HepG2 (cell line): ENCODE results near the gene ADSS1. TPM values are rescaled to one million over a fixed set of nuclear protein-coding genes. Genes with fewer than 3 reads are reported as not detected.
A peak's percentile ranks its signal among the peaks of the same experiment; 100 is the strongest.

Experiments
- FLYWCH1 ChIP-seq: sonication (generic); formaldehyde crosslinking; IDR thresholded peaks from 2 replicates; pipeline ENCODE4 v1.8.1; 2023; ENCODE audit warnings: mild to moderate bottlenecking, missing genetic modification reagents
- HCFC1 ChIP-seq: fragments of 150-350 bp; IDR thresholded peaks from 2 replicates; pipeline ENCODE4 v1.6.1; 2014; ENCODE audit warnings: low read depth, low read length
- HOXA5 ChIP-seq: sonication (generic); formaldehyde crosslinking; IDR thresholded peaks from 2 replicates; pipeline ENCODE4 v1.4.0; 2020; ENCODE audit warnings: missing genetic modification reagents
- HOXA9 ChIP-seq: sonication (generic); formaldehyde crosslinking; IDR thresholded peaks from 2 replicates; pipeline ENCODE4 v1.8.1; 2022; ENCODE audit warnings: missing genetic modification reagents, mild to moderate bottlenecking, moderate library complexity, borderline replicate concordance
- HOXD1 ChIP-seq: sonication (generic); formaldehyde crosslinking; IDR thresholded peaks from 2 replicates; pipeline ENCODE4 v1.5.0; 2020; ENCODE audit warnings: missing genetic modification reagents
- KAT8 ChIP-seq: IDR thresholded peaks from 2 replicates; pipeline ENCODE4 v1.6.1; 2016; ENCODE audit warnings: missing genetic modification reagents, missing compliant biosample characterization
- MTA1 ChIP-seq: sonication (generic); formaldehyde crosslinking; IDR thresholded peaks from 2 replicates; pipeline ENCODE4 v1.4.0; 2020; ENCODE audit warnings: missing genetic modification reagents, mild to moderate bottlenecking, borderline replicate concordance
- NR1H2 ChIP-seq: sonication (generic); formaldehyde crosslinking; IDR thresholded peaks from 2 replicates; pipeline ENCODE4 v1.8.1; 2022; ENCODE audit warnings: low read depth, missing genetic modification reagents, borderline replicate concordance
- RBFOX2 ChIP-seq: fragments of 200-400 bp; formaldehyde crosslinking; IDR thresholded peaks from 2 replicates; pipeline ENCODE4 v1.6.1; 2017; ENCODE audit warnings: low read depth, mild to moderate bottlenecking, low read length
- SMARCC2 ChIP-seq: fragments of 450-650 bp; IDR thresholded peaks from 2 replicates; pipeline ENCODE4 v1.6.1; 2017; ENCODE audit warnings: antibody characterized with exemption, mild to moderate bottlenecking
- SMC3 ChIP-seq: IDR thresholded peaks from 2 replicates; pipeline ENCODE4 v1.6.1; 2011; ENCODE audit warnings: low read length, improper control_type of control experiment
- SP4 ChIP-seq: sonication (generic); formaldehyde crosslinking; IDR thresholded peaks from 2 replicates; pipeline ENCODE4 v1.8.1; 2023; ENCODE audit warnings: mild to moderate bottlenecking, missing genetic modification reagents
- TEAD3 ChIP-seq: optimal IDR thresholded peaks from 2 replicates; pipeline ENCODE3; 2016; ENCODE audit warnings: borderline replicate concordance
- TGIF2 ChIP-seq: IDR thresholded peaks from 2 replicates; pipeline ENCODE4 v1.6.1; 2016; ENCODE audit warnings: control low read depth, missing compliant biosample characterization
- ZNF160 ChIP-seq: sonication (generic); formaldehyde crosslinking; IDR thresholded peaks from 2 replicates; pipeline ENCODE4 v1.8.0; 2022; ENCODE audit warnings: mild to moderate bottlenecking, inconsistent platforms, missing genetic modification reagents
- ZNF17 ChIP-seq: sonication (generic); formaldehyde crosslinking; IDR thresholded peaks from 2 replicates; pipeline ENCODE4 v1.5.0; 2020; ENCODE audit warnings: mild to moderate bottlenecking, missing genetic modification reagents
- ZNF317 ChIP-seq: sonication (generic); formaldehyde crosslinking; IDR thresholded peaks from 2 replicates; pipeline ENCODE4 v1.5.0; 2020; ENCODE audit warnings: mild to moderate bottlenecking, missing genetic modification reagents
- ZNF496 ChIP-seq: sonication (generic); formaldehyde crosslinking; IDR thresholded peaks from 2 replicates; pipeline ENCODE4 v1.8.1; 2023; ENCODE audit warnings: mild to moderate bottlenecking, moderate library complexity, missing genetic modification reagents; ENCODE audit not compliant: insufficient replicate concordance
- ZNF558 ChIP-seq: sonication (generic); formaldehyde crosslinking; IDR thresholded peaks from 2 replicates; pipeline ENCODE4 v1.9.0; 2022; ENCODE audit warnings: mild to moderate bottlenecking, missing genetic modification reagents, borderline replicate concordance
- ZNF616 ChIP-seq: sonication (generic); formaldehyde crosslinking; IDR thresholded peaks from 2 replicates; pipeline ENCODE4 v1.5.0; 2020; ENCODE audit warnings: low read depth, mild to moderate bottlenecking, missing genetic modification reagents
- ZNF670 ChIP-seq: sonication (generic); formaldehyde crosslinking; IDR thresholded peaks from 2 replicates; pipeline ENCODE4 v1.8.0; 2022; ENCODE audit warnings: mild to moderate bottlenecking, missing genetic modification reagents, borderline replicate concordance
- ZNF674 ChIP-seq: sonication (generic); formaldehyde crosslinking; IDR thresholded peaks from 2 replicates; pipeline ENCODE4 v1.5.0; 2020; ENCODE audit warnings: low read depth, mild to moderate bottlenecking, missing genetic modification reagents
- ZNF841 ChIP-seq: sonication (generic); formaldehyde crosslinking; IDR thresholded peaks from 2 replicates; pipeline ENCODE4 v1.8.1; 2023; ENCODE audit warnings: missing genetic modification reagents, borderline replicate concordance
- ZNF850 ChIP-seq: sonication (generic); formaldehyde crosslinking; conservative IDR thresholded peaks from 2 replicates; pipeline ENCODE4 v1.9.0; 2021; ENCODE audit warnings: mild to moderate bottlenecking, missing genetic modification reagents
- ZSCAN12 ChIP-seq: sonication (generic); formaldehyde crosslinking; IDR thresholded peaks from 2 replicates; pipeline ENCODE4 v1.9.0; 2021; ENCODE audit warnings: mild to moderate bottlenecking, missing genetic modification reagents
- polyA plus RNA-seq, 8 experiments: library from polyadenylated mRNA; depleted of rRNA in 3 of 8; stranded (reverse) in 7 of 8; unstranded in 1 of 8; fragments of >200 nt; fragmentation: Illumina TruSeq in 4 of 8; extraction: Trizol in 4 of 8; gene quantifications; 2 replicates each; pipeline versions ENCODE4 v1.2.1 to v1.2.3, GENCODE V29; 2011 to 2016; ENCODE audit warnings: low read depth in 4 of 8, missing spikeins in 1 of 8, mixed read lengths in 1 of 8; ENCODE audit not compliant: insufficient read depth in 1 of 8
- total RNA-seq, 5 experiments: library from RNA; depleted of rRNA; stranded (reverse); fragments of >200 nt; fragmentation: Illumina TruSeq; extraction: Trizol; gene quantifications; 2 replicates each; pipeline ENCODE4 v1.2.3, GENCODE V29; 2016; ENCODE audit warnings: low read depth in 1 of 5
- TF ChIP-seq, protein P1 (sequence below): sonication (generic); formaldehyde crosslinking; IDR thresholded peaks from 2 replicates; pipeline ENCODE4 v1.9.0; 2021; ENCODE audit warnings: missing genetic modification reagents, mild to moderate bottlenecking, borderline replicate concordance
- TF ChIP-seq, protein P2 (sequence below): sonication (generic); formaldehyde crosslinking; IDR thresholded peaks from 2 replicates; pipeline ENCODE4 v1.4.0; 2020; ENCODE audit warnings: missing genetic modification reagents
- TF ChIP-seq, protein P3 (sequence below): sonication (generic); formaldehyde crosslinking; IDR thresholded peaks from 2 replicates; pipeline ENCODE4 v1.4.0; 2020; ENCODE audit warnings: missing genetic modification reagents, mild to moderate bottlenecking, borderline replicate concordance

The ADSS1 gene
- total and polyA plus RNA-seq, 2 of the 13 experiments (the other 11 are each of a cell fraction or from before 2014, with no cell fraction given), result 1.0 to 36.7 TPM

DNA sequence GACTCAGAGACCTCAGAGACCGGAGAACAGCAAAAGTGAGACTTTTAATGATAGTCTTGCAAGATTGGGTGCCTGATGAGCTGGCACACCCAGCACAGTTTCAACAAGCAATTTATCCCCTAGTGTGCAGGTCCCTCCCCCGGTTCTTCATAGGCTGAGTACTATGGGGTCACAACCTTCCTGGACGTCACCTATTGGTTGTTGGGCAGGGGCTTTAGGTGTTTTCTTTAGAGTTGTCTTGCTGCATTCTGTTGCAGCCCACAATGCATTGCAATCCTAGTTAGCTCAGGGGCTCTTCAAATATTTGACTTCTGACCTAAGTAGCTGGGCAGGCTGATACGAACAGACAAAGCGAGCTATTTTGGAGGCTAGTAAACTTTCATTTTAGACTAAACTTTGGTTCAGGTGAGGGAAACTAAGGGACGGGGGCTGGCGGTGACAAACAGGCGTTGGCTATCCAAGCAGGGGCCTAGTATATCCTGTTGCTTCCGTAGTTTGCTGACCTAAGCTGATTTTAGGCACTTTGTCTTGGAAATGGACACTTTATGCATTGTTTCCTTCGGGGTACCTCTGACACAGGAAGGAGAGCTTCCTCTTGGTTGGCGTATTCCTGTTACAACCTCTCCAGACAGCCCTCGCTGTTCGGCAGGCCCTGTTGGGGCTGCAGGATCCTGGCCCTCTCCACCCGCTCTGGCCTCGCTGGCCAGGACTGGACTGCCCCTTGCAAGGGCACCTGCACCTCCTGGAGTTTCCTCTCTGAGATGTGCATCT is 43.0 kb downstream of the ADSS1 start (continued):
- TF ChIP-seq SMC3 (peak; percentile 11; the same call in 1 of the 2 replicates), RBFOX2 (peak; percentile 57), ZNF17 (no peak), ZSCAN12 (CRISPR knock-in tag) (no peak), HOXA5 (CRISPR knock-in tag) (0 out of 2 replicates have a peak, but pooled peaks have one; percentile 17), ZNF317 (CRISPR knock-in tag) (peak; percentile 73; the same call in 1 of the 2 replicates), HOXD1 (CRISPR knock-in tag) (no peak), ZNF558 (CRISPR knock-in tag) (no peak), MTA1 (CRISPR knock-in tag) (no peak), HCFC1 (no peak), ZNF674 (CRISPR knock-in tag) (no peak), FLYWCH1 (CRISPR knock-in tag) (no peak), TGIF2 (CRISPR knock-in tag) (no peak; the same call in 1 of the 2 replicates), ZNF616 (CRISPR knock-in tag) (no peak), ZNF496 (no peak), SMARCC2 (no peak), ZNF850 (CRISPR knock-in tag) (no peak), TEAD3 (peak; percentile 58), ZNF160 (CRISPR knock-in tag) (peak; percentile 12; the same call in 1 of the 2 replicates), ZNF670 (CRISPR knock-in tag) (no peak), SP4 (CRISPR knock-in tag) (peak; percentile 16), KAT8 (CRISPR knock-in tag) (peak; percentile 59; the same call in 1 of the 2 replicates), HOXA9 (CRISPR knock-in tag) (no peak), NR1H2 (CRISPR knock-in tag) (no peak), ZNF841 (CRISPR knock-in tag) (no peak)
- TF ChIP-seq, protein P1, sequence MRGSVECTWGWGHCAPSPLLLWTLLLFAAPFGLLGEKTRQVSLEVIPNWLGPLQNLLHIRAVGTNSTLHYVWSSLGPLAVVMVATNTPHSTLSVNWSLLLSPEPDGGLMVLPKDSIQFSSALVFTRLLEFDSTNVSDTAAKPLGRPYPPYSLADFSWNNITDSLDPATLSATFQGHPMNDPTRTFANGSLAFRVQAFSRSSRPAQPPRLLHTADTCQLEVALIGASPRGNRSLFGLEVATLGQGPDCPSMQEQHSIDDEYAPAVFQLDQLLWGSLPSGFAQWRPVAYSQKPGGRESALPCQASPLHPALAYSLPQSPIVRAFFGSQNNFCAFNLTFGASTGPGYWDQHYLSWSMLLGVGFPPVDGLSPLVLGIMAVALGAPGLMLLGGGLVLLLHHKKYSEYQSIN, result no peak
- TF ChIP-seq, protein P2, sequence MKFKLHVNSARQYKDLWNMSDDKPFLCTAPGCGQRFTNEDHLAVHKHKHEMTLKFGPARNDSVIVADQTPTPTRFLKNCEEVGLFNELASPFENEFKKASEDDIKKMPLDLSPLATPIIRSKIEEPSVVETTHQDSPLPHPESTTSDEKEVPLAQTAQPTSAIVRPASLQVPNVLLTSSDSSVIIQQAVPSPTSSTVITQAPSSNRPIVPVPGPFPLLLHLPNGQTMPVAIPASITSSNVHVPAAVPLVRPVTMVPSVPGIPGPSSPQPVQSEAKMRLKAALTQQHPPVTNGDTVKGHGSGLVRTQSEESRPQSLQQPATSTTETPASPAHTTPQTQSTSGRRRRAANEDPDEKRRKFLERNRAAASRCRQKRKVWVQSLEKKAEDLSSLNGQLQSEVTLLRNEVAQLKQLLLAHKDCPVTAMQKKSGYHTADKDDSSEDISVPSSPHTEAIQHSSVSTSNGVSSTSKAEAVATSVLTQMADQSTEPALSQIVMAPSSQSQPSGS, result peak; percentile 50; the same call in 1 of the 2 replicates
- TF ChIP-seq, protein P3, sequence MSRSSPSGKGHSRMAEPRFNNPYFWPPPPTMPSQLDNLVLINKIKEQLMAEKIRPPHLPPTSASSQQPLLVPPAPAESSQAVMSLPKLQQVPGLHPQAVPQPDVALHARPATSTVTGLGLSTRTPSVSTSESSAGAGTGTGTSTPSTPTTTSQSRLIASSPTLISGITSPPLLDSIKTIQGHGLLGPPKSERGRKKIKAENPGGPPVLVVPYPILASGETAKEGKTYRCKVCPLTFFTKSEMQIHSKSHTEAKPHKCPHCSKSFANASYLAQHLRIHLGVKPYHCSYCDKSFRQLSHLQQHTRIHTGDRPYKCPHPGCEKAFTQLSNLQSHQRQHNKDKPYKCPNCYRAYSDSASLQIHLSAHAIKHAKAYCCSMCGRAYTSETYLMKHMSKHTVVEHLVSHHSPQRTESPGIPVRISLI (CRISPR knock-in tag), result no peak
